WTC11 (cell line): Measurements from ENCODE around the gene MDN1. TPM values are rescaled to one million over a fixed set of nuclear protein-coding genes. Genes with fewer than 3 reads are reported as not detected.

Experiments
- ATAC-seq: fragments of 200-7000 bp; cut with Tn5 transposase; 2 replicates; pipeline ENCODE4 v1.10.0; 2021; ENCODE audit warnings: mild to moderate bottlenecking, moderate library complexity
- CTCF ChIA-PET: fragments of 300-600 bp; sonication (Branson Sonifier 250); formaldehyde crosslinking; loops from one replicate; lab custom pipeline; 2021; ENCODE audit warnings: antibody characterized with exemption; lab: Charles Lee
- POLR2A ChIA-PET: fragments of 350-600 bp; sonication (Branson Sonifier 250); formaldehyde crosslinking; loops from one replicate; lab custom pipeline; 2021; ENCODE audit warnings: antibody characterized with exemption; lab: Charles Lee
- DNase-seq: peaks from one replicate; pipeline ENCODE4 v3.0.0; 2021; ENCODE audit warnings: low spot score
- H3K27ac Mint-ChIP-seq: 2 replicates; pipeline ENCODE4 v1.8.0; 2021; ENCODE audit warnings: mixed read lengths
- H3K27me3 Mint-ChIP-seq: 2 replicates; pipeline ENCODE4 v1.8.0; 2021; ENCODE audit warnings: low read depth, mild to moderate bottlenecking, moderate library complexity, mixed read lengths
- H3K36me3 Mint-ChIP-seq: 2 replicates; pipeline ENCODE4 v1.8.0; 2021; ENCODE audit warnings: mixed read lengths
- H3K4me1 Mint-ChIP-seq: 2 replicates; pipeline ENCODE4 v1.8.0; 2022; ENCODE audit warnings: mixed read lengths
- H3K4me3 Mint-ChIP-seq: 2 replicates; pipeline ENCODE4 v1.8.0; 2021; ENCODE audit warnings: mild to moderate bottlenecking, moderate library complexity, mixed read lengths
- H3K9me3 Mint-ChIP-seq: 2 replicates; pipeline ENCODE4 v1.8.0; 2021; ENCODE audit warnings: mixed read lengths
- CDX4 ChIP-seq: fragments of 250-450 bp; sonication (Bioruptor Pico); IDR thresholded peaks from 2 replicates; pipeline ENCODE4 v1.9.0; 2021; ENCODE audit warnings: moderate library complexity, mild to moderate bottlenecking, inconsistent platforms, borderline replicate concordance
- E2F5 ChIP-seq: sonication (generic); formaldehyde crosslinking; IDR thresholded peaks from 2 replicates; pipeline ENCODE4 v1.8.1; 2022; ENCODE audit warnings: mild to moderate bottlenecking, moderate library complexity, missing genetic modification reagents
- EMX1 ChIP-seq: fragments of 250-450 bp; sonication (Bioruptor Pico); IDR thresholded peaks from 2 replicates; pipeline ENCODE4 v1.8.0; 2021; ENCODE audit warnings: mild to moderate bottlenecking
- ESRRA ChIP-seq: sonication (generic); formaldehyde crosslinking; IDR thresholded peaks from 2 replicates; pipeline ENCODE4 v1.8.1; 2022; ENCODE audit warnings: mild to moderate bottlenecking, missing genetic modification reagents, borderline replicate concordance
- HMGXB4 ChIP-seq: sonication (generic); formaldehyde crosslinking; IDR thresholded peaks from 2 replicates; pipeline ENCODE4 v1.8.1; 2023; ENCODE audit warnings: mild to moderate bottlenecking, moderate library complexity, missing genetic modification reagents
- IRF2 ChIP-seq: sonication (generic); formaldehyde crosslinking; IDR thresholded peaks from 2 replicates; pipeline ENCODE4 v1.8.0; 2022; ENCODE audit warnings: low read depth, missing genetic modification reagents, borderline replicate concordance
- MAX ChIP-seq: sonication (generic); formaldehyde crosslinking; IDR thresholded peaks from 2 replicates; pipeline ENCODE4 v1.8.0; 2022; ENCODE audit warnings: mild to moderate bottlenecking, missing genetic modification reagents
- ZNF138 ChIP-seq: sonication (generic); formaldehyde crosslinking; conservative IDR thresholded peaks from 2 replicates; pipeline ENCODE4 v1.8.1; 2022; ENCODE audit warnings: mild to moderate bottlenecking, moderate library complexity, missing genetic modification reagents
- ZNF219 ChIP-seq: sonication (generic); formaldehyde crosslinking; IDR thresholded peaks from 2 replicates; pipeline ENCODE4 v1.8.0; 2023; ENCODE audit warnings: missing genetic modification reagents, mild to moderate bottlenecking, borderline replicate concordance
- ZNF263 ChIP-seq: sonication (generic); formaldehyde crosslinking; IDR thresholded peaks from 2 replicates; pipeline ENCODE4 v1.8.1; 2022; ENCODE audit warnings: low read depth, mild to moderate bottlenecking, moderate library complexity, missing genetic modification reagents
- ZNF281 ChIP-seq: sonication (generic); formaldehyde crosslinking; IDR thresholded peaks from 2 replicates; pipeline ENCODE4 v1.8.0; 2023; ENCODE audit warnings: mild to moderate bottlenecking, missing genetic modification reagents
- ZNF532 ChIP-seq: fragments of 250-450 bp; sonication (Bioruptor Pico); IDR thresholded peaks from 2 replicates; pipeline ENCODE4 v1.9.0; 2021; ENCODE audit warnings: mild to moderate bottlenecking, borderline replicate concordance
- total RNA-seq: library from RNA; stranded (reverse); gene quantifications from 3 replicates; pipeline ENCODE4 v1.2.3, GENCODE V29; 2021
- TF ChIP-seq, protein P1 (sequence below): sonication (generic); formaldehyde crosslinking; IDR thresholded peaks from 2 replicates; pipeline ENCODE4 v1.8.1; 2023; ENCODE audit warnings: mild to moderate bottlenecking, missing genetic modification reagents, borderline replicate concordance

The MDN1 gene
- total RNA-seq, 1 experiment from 2014 or later = 195 TPM

- DNase-seq = no peak
- Mint-ChIP-seq H3K27ac (no peak overlapping the region), H3K27me3 (no peaks in the 10 kb centered on the region), H3K9me3 (peaks cover 9% of the 10 kb centered on the region; the same call in 1 of the 2 replicates), H3K4me1 (peaks cover 6% of the 10 kb centered on the region), H3K36me3 (peaks cover 91% of the 10 kb centered on the region), H3K4me3 (no peak overlapping the region)
- POLR2A ChIA-PET = no interaction called here
- CTCF ChIA-PET = no interaction called here
- ATAC-seq = no peak
- TF ChIP-seq ZNF532 (CRISPR knock-in tag) = no peak
- TF ChIP-seq ESRRA = no peak
- no peak for TF ChIP-seq ZNF263
- no peak for TF ChIP-seq IRF2
- no peak for TF ChIP-seq ZNF281 (CRISPR knock-in tag)
Measured at GRCh38 chr6:89776583-89777233, 42.9 kb downstream of the MDN1 start.

- Mint-ChIP-seq H3K4me3 (no peak overlapping the region), H3K36me3 (peaks cover 90% of the 10 kb centered on the region), H3K9me3 (peaks cover 9% of the 10 kb centered on the region; the same call in 1 of the 2 replicates), H3K27ac (peak overlapping the region; percentile 83), H3K4me1 (peaks cover 6% of the 10 kb centered on the region), H3K27me3 (no peaks in the 10 kb centered on the region)
- ChIA-PET POLR2A (interaction anchor here (0.6 kb wide), 1 partner anchor 38 kb away, joined by 7 read pairs; no protein-coding TSS in a partner anchor), CTCF (no interaction called here)
- DNase-seq (no peak), ATAC-seq (no peak)
- TF ChIP-seq ZNF138 (no peak), E2F5 (no peak)
Measured at GRCh38 chr6:89775150-89775549, 44.4 kb downstream of the MDN1 start.

GRCh38 chr6:89769572-89769971 lies 50.0 kb downstream of the MDN1 start:
- Mint-ChIP-seq H3K27me3 (no peaks in the 10 kb centered on the region), H3K36me3 (peaks cover 83% of the 10 kb centered on the region), H3K27ac (peak overlapping the region; percentile 83), H3K4me1 (peaks cover 3% of the 10 kb centered on the region; the same call in 1 of the 2 replicates), H3K9me3 (no peaks in the 10 kb centered on the region), H3K4me3 (no peak overlapping the region)
- POLR2A ChIA-PET = interaction anchor here (0.6 kb wide), 1 partner anchor 53 kb away, joined by 3 read pairs; no protein-coding TSS in a partner anchor
- ATAC-seq (no peak), DNase-seq (no peak)
- CTCF ChIA-PET = interaction anchor here (0.9 kb wide), 1 partner anchor 24 kb away, joined by 3 read pairs; no protein-coding TSS in a partner anchor
- TF ChIP-seq, protein P1, sequence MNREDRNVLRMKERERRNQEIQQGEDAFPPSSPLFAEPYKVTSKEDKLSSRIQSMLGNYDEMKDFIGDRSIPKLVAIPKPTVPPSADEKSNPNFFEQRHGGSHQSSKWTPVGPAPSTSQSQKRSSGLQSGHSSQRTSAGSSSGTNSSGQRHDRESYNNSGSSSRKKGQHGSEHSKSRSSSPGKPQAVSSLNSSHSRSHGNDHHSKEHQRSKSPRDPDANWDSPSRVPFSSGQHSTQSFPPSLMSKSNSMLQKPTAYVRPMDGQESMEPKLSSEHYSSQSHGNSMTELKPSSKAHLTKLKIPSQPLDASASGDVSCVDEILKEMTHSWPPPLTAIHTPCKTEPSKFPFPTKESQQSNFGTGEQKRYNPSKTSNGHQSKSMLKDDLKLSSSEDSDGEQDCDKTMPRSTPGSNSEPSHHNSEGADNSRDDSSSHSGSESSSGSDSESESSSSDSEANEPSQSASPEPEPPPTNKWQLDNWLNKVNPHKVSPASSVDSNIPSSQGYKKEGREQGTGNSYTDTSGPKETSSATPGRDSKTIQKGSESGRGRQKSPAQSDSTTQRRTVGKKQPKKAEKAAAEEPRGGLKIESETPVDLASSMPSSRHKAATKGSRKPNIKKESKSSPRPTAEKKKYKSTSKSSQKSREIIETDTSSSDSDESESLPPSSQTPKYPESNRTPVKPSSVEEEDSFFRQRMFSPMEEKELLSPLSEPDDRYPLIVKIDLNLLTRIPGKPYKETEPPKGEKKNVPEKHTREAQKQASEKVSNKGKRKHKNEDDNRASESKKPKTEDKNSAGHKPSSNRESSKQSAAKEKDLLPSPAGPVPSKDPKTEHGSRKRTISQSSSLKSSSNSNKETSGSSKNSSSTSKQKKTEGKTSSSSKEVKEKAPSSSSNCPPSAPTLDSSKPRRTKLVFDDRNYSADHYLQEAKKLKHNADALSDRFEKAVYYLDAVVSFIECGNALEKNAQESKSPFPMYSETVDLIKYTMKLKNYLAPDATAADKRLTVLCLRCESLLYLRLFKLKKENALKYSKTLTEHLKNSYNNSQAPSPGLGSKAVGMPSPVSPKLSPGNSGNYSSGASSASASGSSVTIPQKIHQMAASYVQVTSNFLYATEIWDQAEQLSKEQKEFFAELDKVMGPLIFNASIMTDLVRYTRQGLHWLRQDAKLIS = no peak
- TF ChIP-seq ZNF219 (CRISPR knock-in tag) (no peak), CDX4 (CRISPR knock-in tag) (no peak), ESRRA (no peak), EMX1 (CRISPR knock-in tag) (no peak), HMGXB4 (CRISPR knock-in tag) (no peak), MAX (no peak)
